ENCODE measurements around the gene EML2.

EML2 gene

DNA sequence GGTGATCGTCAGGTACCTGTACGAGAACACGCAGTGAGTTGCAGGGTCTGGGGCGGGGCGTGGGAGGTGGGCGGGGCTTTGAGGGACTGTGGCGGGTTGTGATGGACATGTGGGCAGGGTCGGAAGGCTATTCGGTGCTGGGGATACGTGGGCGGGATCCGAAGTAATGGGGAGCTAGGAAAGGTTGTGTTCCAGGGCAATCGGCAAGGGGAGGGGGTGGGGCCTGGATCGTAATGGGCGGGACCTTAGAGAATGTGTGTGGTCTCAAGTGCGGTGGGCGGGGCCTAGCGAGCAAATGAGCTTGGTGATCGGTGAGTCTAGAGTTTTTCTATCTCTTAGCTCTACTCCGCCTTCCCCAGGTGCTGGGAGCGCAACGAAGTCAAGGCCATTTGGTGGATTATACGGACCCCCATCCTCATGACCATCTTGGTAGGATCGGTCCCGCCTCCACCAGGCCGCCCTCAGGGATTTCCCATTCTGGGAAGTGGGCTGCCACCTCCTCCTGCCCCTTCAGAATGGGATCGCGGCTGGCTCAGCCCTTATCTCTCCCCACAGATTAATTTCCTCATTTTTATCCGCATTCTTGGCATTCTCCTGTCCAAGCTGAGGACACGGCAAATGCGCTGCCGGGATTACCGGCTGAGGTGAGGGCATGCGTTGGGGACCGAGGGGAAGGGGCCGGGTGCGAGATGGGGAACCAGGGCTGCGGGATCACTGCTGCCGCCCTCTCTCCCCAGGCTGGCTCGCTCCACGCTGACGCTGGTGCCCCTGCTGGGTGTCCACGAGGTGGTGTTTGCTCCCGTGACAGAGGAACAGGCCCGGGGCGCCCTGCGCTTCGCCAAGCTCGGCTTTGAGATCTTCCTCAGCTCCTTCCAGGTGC lies 38.4 kb upstream of the EML2 start:
- DNase-seq (ENCODE audit: low read depth), result peak; percentile 90
- peak overlapping the region; percentile 36 for H3K4me3 ChIP-seq (replicated peaks; ENCODE audit: low read depth, low read length)
- TF ChIP-seq, protein P1, sequence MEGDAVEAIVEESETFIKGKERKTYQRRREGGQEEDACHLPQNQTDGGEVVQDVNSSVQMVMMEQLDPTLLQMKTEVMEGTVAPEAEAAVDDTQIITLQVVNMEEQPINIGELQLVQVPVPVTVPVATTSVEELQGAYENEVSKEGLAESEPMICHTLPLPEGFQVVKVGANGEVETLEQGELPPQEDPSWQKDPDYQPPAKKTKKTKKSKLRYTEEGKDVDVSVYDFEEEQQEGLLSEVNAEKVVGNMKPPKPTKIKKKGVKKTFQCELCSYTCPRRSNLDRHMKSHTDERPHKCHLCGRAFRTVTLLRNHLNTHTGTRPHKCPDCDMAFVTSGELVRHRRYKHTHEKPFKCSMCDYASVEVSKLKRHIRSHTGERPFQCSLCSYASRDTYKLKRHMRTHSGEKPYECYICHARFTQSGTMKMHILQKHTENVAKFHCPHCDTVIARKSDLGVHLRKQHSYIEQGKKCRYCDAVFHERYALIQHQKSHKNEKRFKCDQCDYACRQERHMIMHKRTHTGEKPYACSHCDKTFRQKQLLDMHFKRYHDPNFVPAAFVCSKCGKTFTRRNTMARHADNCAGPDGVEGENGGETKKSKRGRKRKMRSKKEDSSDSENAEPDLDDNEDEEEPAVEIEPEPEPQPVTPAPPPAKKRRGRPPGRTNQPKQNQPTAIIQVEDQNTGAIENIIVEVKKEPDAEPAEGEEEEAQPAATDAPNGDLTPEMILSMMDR (IDR thresholded peaks at IDR 0.05; ENCODE audit: low read length, missing control alignments), result no peak

GRCh38 chr19:45676851-45677263 lies 37.7 kb upstream of the EML2 start:
- TF ChIP-seq, protein P1 (IDR thresholded peaks at IDR 0.05; ENCODE audit: low read length, missing control alignments), result no peak
- H3K4me3 ChIP-seq (replicated peaks; ENCODE audit: low read depth, low read length), result peak overlapping the region; percentile 36
- no peak for DNase-seq (ENCODE audit: low read depth)

DNA sequence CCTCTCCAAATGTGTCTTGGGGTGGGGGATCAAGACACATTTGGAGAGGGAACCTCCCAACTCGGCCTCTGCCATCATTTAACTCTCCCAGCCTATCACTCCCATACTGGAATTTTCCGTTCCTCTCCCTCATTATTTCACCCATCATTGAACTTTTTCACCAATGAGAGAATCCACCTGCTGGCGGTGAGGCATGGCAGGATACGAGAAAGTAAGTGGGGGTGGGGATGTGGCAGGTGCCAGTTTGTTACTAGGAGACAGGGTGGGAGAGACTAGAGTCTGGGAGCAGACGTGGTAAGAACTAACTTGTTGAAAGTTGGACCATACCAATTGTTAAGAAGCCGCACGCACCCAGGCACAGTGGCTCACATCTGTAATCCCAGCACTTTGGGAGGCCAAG lies 35.7 kb upstream of the EML2 start:
- TF ChIP-seq, protein P1 (IDR thresholded peaks at IDR 0.05; ENCODE audit: low read length, missing control alignments), result no peak
- H3K4me3 ChIP-seq (replicated peaks; ENCODE audit: low read depth, low read length), result no peak overlapping the region
- DNase-seq (ENCODE audit: low read depth), result no peak

DNA sequence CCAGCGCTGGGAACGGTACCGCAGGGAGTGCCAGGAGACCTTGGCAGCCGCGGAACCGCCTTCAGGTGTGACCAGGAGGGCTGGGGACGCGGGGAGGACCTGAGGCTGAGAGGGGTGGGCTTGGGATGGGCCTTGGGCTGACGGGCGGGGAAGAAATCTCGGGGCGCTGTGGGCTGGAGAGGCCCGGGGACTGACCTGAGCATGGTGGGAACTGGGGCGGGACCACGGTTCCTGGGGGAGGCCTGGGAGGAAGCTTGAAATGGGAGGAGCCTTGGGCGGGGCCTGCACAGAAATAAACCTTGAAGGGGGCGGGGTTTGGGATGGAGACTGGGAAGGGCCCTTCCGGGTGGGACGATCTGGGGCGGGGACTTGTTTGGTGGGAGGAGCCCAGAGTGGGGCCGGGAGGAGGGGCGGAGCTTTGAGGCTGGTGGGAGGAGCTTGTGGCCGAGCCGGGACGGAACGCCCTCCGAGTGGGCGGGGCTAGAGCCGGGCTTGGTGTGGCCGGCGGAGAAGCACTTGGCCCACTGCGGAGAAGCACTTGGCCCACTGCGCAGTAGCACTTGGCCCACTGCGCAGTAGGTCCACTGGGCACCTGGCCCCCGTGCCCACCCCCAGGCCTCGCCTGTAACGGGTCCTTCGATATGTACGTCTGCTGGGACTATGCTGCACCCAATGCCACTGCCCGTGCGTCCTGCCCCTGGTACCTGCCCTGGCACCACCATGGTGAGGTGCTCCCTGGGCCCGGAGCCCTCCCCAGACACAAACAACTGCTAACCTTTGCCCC lies 31.7 kb upstream of the EML2 start:
- DNase-seq (ENCODE audit: low read depth), result peak; percentile 90
- TF ChIP-seq, protein P1 (IDR thresholded peaks at IDR 0.05; ENCODE audit: low read length, missing control alignments), result no peak
- peak overlapping the region; percentile 41 for H3K4me3 ChIP-seq (replicated peaks; ENCODE audit: low read depth, low read length)

GRCh38 chr19:45668342-45668871 lies 29.2 kb upstream of the EML2 start:
- TF ChIP-seq, protein P1 (IDR thresholded peaks at IDR 0.05; ENCODE audit: low read length, missing control alignments), result no peak
- peak overlapping the region; percentile 21 for H3K4me3 ChIP-seq (replicated peaks; ENCODE audit: low read depth, low read length)
- DNase-seq (ENCODE audit: low read depth), result no peak

DNA sequence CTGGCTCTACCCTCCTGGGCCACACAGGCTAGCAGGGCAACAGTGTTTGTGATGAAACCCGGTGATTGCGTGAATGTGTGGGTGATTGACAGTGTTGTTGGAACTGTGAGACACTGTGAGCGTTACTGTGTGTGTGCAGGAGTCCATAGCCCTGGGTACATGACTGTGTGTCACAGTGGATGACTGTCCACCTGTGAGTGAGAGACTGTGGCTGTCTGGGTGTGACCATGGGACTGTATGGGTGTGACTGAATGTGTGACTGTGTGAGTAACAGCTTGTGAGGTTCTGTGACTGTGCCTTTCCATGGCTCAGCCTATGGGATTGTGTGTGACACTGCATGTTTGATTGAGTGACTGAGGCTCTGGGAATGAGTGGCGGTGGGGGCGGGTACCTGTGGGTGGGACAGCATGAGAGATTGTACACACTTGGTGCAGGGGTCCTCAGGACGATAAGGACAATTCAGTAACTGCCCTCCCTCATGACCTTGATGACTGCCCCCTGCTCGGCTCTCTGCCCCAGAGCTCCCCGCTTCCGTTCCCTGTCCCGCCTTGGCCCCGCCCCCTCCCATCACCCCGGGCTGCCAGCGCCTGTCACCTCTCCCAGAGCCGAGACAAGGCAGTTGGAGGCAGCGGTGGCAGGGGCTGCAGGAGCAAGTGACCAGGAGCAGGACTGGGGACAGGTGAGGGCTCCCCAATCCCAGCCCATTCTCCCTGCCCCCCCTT lies 28.6 kb upstream of the EML2 start, which contains the start of gene GIPR:
TSS of gene GIPR (plus strand) at position 602 of the 722 bp plus-strand sequence. CDS start 1,300 bp downstream, outside the sequence.
- H3K4me3 ChIP-seq (replicated peaks; ENCODE audit: low read depth, low read length), result peak within 1 kb of the TSS; percentile 21
- DNase-seq (ENCODE audit: low read depth), result no peak

More for the DNA sequence above, 28.6 kb upstream of the EML2 start, which contains the start of gene GIPR:
- TF ChIP-seq, protein P1 (IDR thresholded peaks at IDR 0.05; ENCODE audit: low read length, missing control alignments), result no peak

All from fibroblast of pulmonary artery (primary cell).